ENCODE data around the gene PHF11. TPM values are rescaled to one million over a fixed set of nuclear protein-coding genes. Genes with fewer than 3 reads are reported as not detected.

The PHF11 gene
- total and polyA plus RNA-seq, 2 of the 8 experiments (the other 6 are each of a cell fraction or from before 2014, with no cell fraction given): 6.1 to 8.1 TPM

DNA sequence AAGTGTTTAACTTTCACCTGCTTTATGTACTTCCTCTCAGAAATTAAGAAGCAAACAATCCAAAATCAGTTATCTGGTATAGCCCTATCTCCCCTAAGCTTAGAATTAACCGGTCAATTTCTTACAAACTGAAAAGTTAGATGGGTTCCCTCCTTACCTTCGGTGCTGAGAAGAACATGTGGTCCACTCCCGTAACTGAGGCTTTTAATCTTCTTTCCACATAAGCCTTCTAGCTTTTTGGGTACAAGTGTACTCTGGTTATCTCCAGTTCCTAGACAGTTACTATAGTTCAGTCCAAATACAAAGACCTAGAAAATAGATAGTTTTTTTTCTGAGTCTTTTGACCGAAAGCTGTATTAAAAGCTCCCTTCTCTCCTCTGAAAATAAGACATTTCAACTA lies 70.7 kb downstream of the PHF11 start:
- FAIRE-seq: no peak
- CTCF ChIA-PET (ENCODE audit: partially characterized antibody): no interaction called here

More for the DNA sequence above, 70.7 kb downstream of the PHF11 start:
- Histone ChIP-seq H3K79me2 (ENCODE audit: control insufficient read depth in 1 of 2, insufficient read depth in 2 of 2, low read length in 2 of 2) (no peaks in the 10 kb centered on the region; a peak in 1 of 4 replicates), H3K27me3 (replicated peaks in 1 of 4; ENCODE audit: control insufficient read depth in 3 of 4, extremely low read depth in 1 of 4, insufficient read depth in 3 of 4, low read length in 3 of 4) (no peaks in the 10 kb centered on the region), H2BK5ac (ENCODE audit: low read depth, low read length) (no peak overlapping the region), H3K9ac (replicated peaks in 1 of 4; ENCODE audit: extremely low read depth in 1 of 4, low read depth in 3 of 4, low read length in 3 of 4) (no peak overlapping the region), H2BK12ac (ENCODE audit: low read depth, low read length) (no peak overlapping the region), H3K14ac (ENCODE audit: insufficient read length) (no peak overlapping the region), H3K4me1 (replicated peaks in 1 of 4; ENCODE audit: control insufficient read depth in 3 of 4, insufficient read depth in 4 of 4, low read length in 3 of 4) (no peaks in the 10 kb centered on the region), H3K4ac (replicated peaks; ENCODE audit: insufficient read length, low read depth, low read length) (no peak overlapping the region), H2BK15ac (ENCODE audit: low read length) (no peak overlapping the region), H4K8ac (ENCODE audit: extremely low read depth, insufficient read depth, low read length) (no peak overlapping the region), H3K23ac (ENCODE audit: insufficient read length) (no peak overlapping the region), H3K4me2 (ENCODE audit: insufficient read depth in 1 of 2, low read depth in 2 of 2, low read length in 2 of 2) (no peak overlapping the region), H2BK120ac (replicated peaks; ENCODE audit: low read depth, low read length) (no peak overlapping the region), H4K91ac (replicated peaks; ENCODE audit: insufficient read length, low read length) (no peak overlapping the region), H3K79me1 (ENCODE audit: low read depth, low read length) (no peaks in the 10 kb centered on the region; the same call in 1 of the 2 replicates), H2AK5ac (ENCODE audit: low read depth, low read length) (no peak overlapping the region), H3K18ac (ENCODE audit: extremely low read depth, low read length) (no peak overlapping the region), H3K9me3 (ENCODE audit: insufficient read depth in 2 of 2, low read depth in 1 of 2, low read length in 1 of 2) (peaks cover 0 to 6% of the 10 kb centered on the region in 2 experiments; a peak in 1 of 4 replicates), H2AFZ (ENCODE audit: low read length) (no peak overlapping the region), H3K4me3 (ENCODE audit: extremely low read depth in 1 of 4, insufficient read depth in 2 of 4, low read depth in 3 of 4, low read length in 4 of 4) (no peak overlapping the region), H3K56ac (replicated peaks; ENCODE audit: insufficient read length, low read depth, low read length) (no peak overlapping the region), H2BK20ac (ENCODE audit: low read length) (no peak overlapping the region), H3K36me3 (ENCODE audit: control insufficient read depth in 2 of 4, insufficient read depth in 4 of 4, low read length in 3 of 4) (peaks cover 0 to 15% (median 2%) of the 10 kb centered on the region in 4 experiments; a peak in 5 of 8 replicates), H3K27ac (ENCODE audit: low read depth, low read length) (no peak overlapping the region), H4K20me1 (replicated peaks in 1 of 2; ENCODE audit: control insufficient read depth in 1 of 2, insufficient read depth in 2 of 2, low read length in 2 of 2) (peaks cover 1 to 3% of the 10 kb centered on the region in 2 experiments), H3K23me2 (ENCODE audit: low read depth, low read length) (no peaks in the 10 kb centered on the region), H4K5ac (ENCODE audit: insufficient read length, low read depth, low read length) (no peak overlapping the region)
- WGBS, 2 experiments (ENCODE audit: extremely low coverage in 1 of 2, insufficient coverage in 1 of 2, insufficient read length in 1 of 2, insufficient replicate concordance in 2 of 2, low coverage in 1 of 2, low lambda C conversion rate in 2 of 2, missing lambda C conversion rate in 1 of 2): 88% methylated on average over 4 of the region's 4 CpGs; no CpG with 5 or more reads in 1 of the 2 experiments
- POLR2A ChIA-PET (ENCODE audit: partially characterized antibody): interaction anchor here (1.0 kb wide), 1 partner anchor 14 kb away, joined by 3 read pairs; no protein-coding TSS in a partner anchor
- DNase-seq (ENCODE audit: low read depth in 1 of 2, low spot score in 2 of 2): no peak
- TF ChIP-seq BACH1 (IDR thresholded peaks at IDR 0.05; ENCODE audit: low read length): no peak
- no peak for TF ChIP-seq CHD2 (IDR thresholded peaks at IDR 0.05; ENCODE audit: low read length)
- TF ChIP-seq TCF12 (IDR thresholded peaks at IDR 0.05; ENCODE audit: low read depth, low read length): no peak
